IMR-90 (cell line): ENCODE results near the gene ZNF446. TPM values are rescaled to one million over a fixed set of nuclear protein-coding genes. Genes with fewer than 3 reads are reported as not detected.

Source experiments
- ATAC-seq: fragments of 200-7000 bp; cut with Tn5 transposase; 2 replicates; pipeline ENCODE4 v1.9.1; 2020; ENCODE audit warnings: low read depth, mild to moderate bottlenecking, moderate library complexity
- BruUV-seq: library from RNA; stranded (reverse); fragments of 400-500 nt; replicated peaks from 2 replicates; lab custom pipeline; 2021; lab: Mats Ljungman, UMichigan
- CTCF ChIA-PET: fragments of 300-600 bp; formaldehyde crosslinking; extraction: SDS; loops from one replicate; lab custom pipeline; 2021; ENCODE audit warnings: antibody characterized with exemption; lab: Yijun Ruan, JAX
- POLR2A ChIA-PET: fragments of 300-600 bp; sonication (Branson Sonifier 250); formaldehyde crosslinking; loops from one replicate; lab custom pipeline; 2022; ENCODE audit warnings: antibody characterized with exemption; ENCODE audit not compliant: unreplicated experiment; lab: Charles Lee
- DNase-seq: peaks from one replicate; pipeline ENCODE4 v3.0.0; 2013
- H2AFZ ChIP-seq: replicated peaks from 2 replicates; pipeline ENCODE3; 2013; ENCODE audit warnings: low read length, mild to moderate bottlenecking; ENCODE audit not compliant: poor library complexity
- H2AK5ac ChIP-seq: 2 replicates; pipeline ENCODE4 v1.6.1; 2013; ENCODE audit warnings: low read depth, low read length, inconsistent platforms
- H2AK9ac ChIP-seq: replicated peaks from 2 replicates; pipeline ENCODE3; 2013; ENCODE audit warnings: mild to moderate bottlenecking, low read depth, low read length, moderate library complexity; ENCODE audit not compliant: poor library complexity
- H2BK120ac ChIP-seq: 2 replicates; pipeline ENCODE4 v1.6.1; 2013; ENCODE audit warnings: low read depth, low read length, inconsistent platforms
- H2BK15ac ChIP-seq: 3 replicates; pipeline ENCODE4 v1.6.1; 2013; ENCODE audit warnings: low read depth, low read length, inconsistent platforms
- H2BK20ac ChIP-seq: 2 replicates; pipeline ENCODE4 v1.6.1; 2013; ENCODE audit warnings: low read depth, mild to moderate bottlenecking, inconsistent platforms, low read length, moderate library complexity
- H2BK5ac ChIP-seq: 2 replicates; pipeline ENCODE4 v1.6.1; 2013; ENCODE audit warnings: mild to moderate bottlenecking, low read depth, low read length, inconsistent platforms; ENCODE audit not compliant: poor library complexity, severe bottlenecking
- H3K14ac ChIP-seq: replicated peaks from 2 replicates; pipeline ENCODE4 v1.6.1; 2013; ENCODE audit warnings: low read depth, low read length, inconsistent platforms
- H3K18ac ChIP-seq: 2 replicates; pipeline ENCODE4 v1.6.1; 2013; ENCODE audit warnings: low read depth, low read length, control low read depth
- H3K23ac ChIP-seq: 2 replicates; pipeline ENCODE4 v1.6.1; 2013; ENCODE audit warnings: low read depth, low read length, inconsistent platforms
- H3K27ac ChIP-seq: 2 replicates; pipeline ENCODE4 v1.5.1; 2013; ENCODE audit warnings: mild to moderate bottlenecking, control low read depth, low read length; ENCODE audit not compliant: insufficient read depth
- H3K27me3 ChIP-seq: 2 replicates; pipeline ENCODE4 v1.6.1; 2013; ENCODE audit warnings: low read length; ENCODE audit not compliant: control insufficient read depth, insufficient read depth
- H3K36me3 ChIP-seq: 2 replicates; pipeline ENCODE4 v1.6.1; 2013; ENCODE audit warnings: low read length, mixed read lengths; ENCODE audit not compliant: control insufficient read depth, insufficient read depth
- H3K4ac ChIP-seq: 2 replicates; pipeline ENCODE4 v1.6.1; 2013; ENCODE audit warnings: low read depth, low read length, inconsistent platforms
- H3K4me1 ChIP-seq: 2 replicates; pipeline ENCODE4 v1.6.1; 2013; ENCODE audit warnings: low read length, mixed read lengths; ENCODE audit not compliant: control insufficient read depth, insufficient read depth
- H3K4me2 ChIP-seq: 2 replicates; pipeline ENCODE4 v1.6.1; 2013; ENCODE audit warnings: low read depth, mild to moderate bottlenecking, control low read depth, low read length, moderate library complexity
- H3K4me3 ChIP-seq: 2 replicates; pipeline ENCODE4 v1.5.1; 2013; ENCODE audit warnings: low read depth, mild to moderate bottlenecking, control low read depth, low read length, moderate library complexity; ENCODE audit not compliant: insufficient read depth
- H3K56ac ChIP-seq: 2 replicates; pipeline ENCODE4 v1.6.1; 2013; ENCODE audit warnings: low read length, inconsistent platforms; ENCODE audit not compliant: insufficient read depth; ENCODE audit errors: extremely low read depth
- H3K79me1 ChIP-seq, 2 experiments: 2 replicates each; pipeline ENCODE4 v1.6.1; 2013; ENCODE audit warnings: low read length in 2 of 2, inconsistent platforms in 1 of 2, low read depth in 1 of 2
- H3K9ac ChIP-seq: 2 replicates; pipeline ENCODE4 v1.6.1; 2013; ENCODE audit warnings: low read depth, low read length, control low read depth
- H3K9me1 ChIP-seq: 2 replicates; pipeline ENCODE4 v1.6.1; 2013; ENCODE audit warnings: low read length, inconsistent platforms; ENCODE audit not compliant: insufficient read depth
- H3K9me3 ChIP-seq: 2 replicates; pipeline ENCODE4 v1.6.1; 2013; ENCODE audit warnings: low read length; ENCODE audit not compliant: control insufficient read depth, insufficient read depth
- H4K20me1 ChIP-seq: 2 replicates; pipeline ENCODE4 v1.6.1; 2013; ENCODE audit warnings: low read length, inconsistent platforms; ENCODE audit not compliant: insufficient read depth
- H4K5ac ChIP-seq: 2 replicates; pipeline ENCODE4 v1.6.1; 2013; ENCODE audit warnings: mild to moderate bottlenecking, low read depth, low read length, control low read depth
- H4K8ac ChIP-seq, 2 experiments: 2 replicates each; pipeline ENCODE4 v1.6.1; 2013; ENCODE audit warnings: low read depth in 2 of 2, low read length in 2 of 2, control low read depth in 1 of 2, inconsistent platforms in 1 of 2
- H4K91ac ChIP-seq: 2 replicates; pipeline ENCODE4 v1.6.1; 2013; ENCODE audit warnings: low read depth, low read length, inconsistent platforms; ENCODE audit not compliant: insufficient read depth
- BHLHE40 ChIP-seq: fragments of 150-350 bp; IDR thresholded peaks from 2 replicates; pipeline ENCODE4 v1.6.1; 2016; ENCODE audit warnings: mild to moderate bottlenecking, low read depth, low read length
- CEBPB ChIP-seq: IDR thresholded peaks from 2 replicates; pipeline ENCODE4 v1.6.1; 2012; ENCODE audit warnings: low read depth, low read length, improper control_type of control experiment
- CHD1 ChIP-seq: IDR thresholded peaks from 2 replicates; pipeline ENCODE4 v1.6.1; 2012; ENCODE audit warnings: low read depth, low read length, improper control_type of control experiment
- CTCF ChIP-seq: conservative IDR thresholded peaks from 2 replicates; pipeline ENCODE4 v1.5.1; 2012; ENCODE audit warnings: mild to moderate bottlenecking, low read depth, low read length, improper control_type of control experiment
- ELK1 ChIP-seq: fragments of 150-350 bp; IDR thresholded peaks from 2 replicates; pipeline ENCODE4 v1.6.1; 2016; ENCODE audit warnings: low read depth, mild to moderate bottlenecking, low read length, moderate library complexity, borderline replicate concordance
- FOS ChIP-seq: fragments of 150-350 bp; IDR thresholded peaks from 2 replicates; pipeline ENCODE4 v1.6.1; 2016; ENCODE audit warnings: low read depth, low read length
- MAFK ChIP-seq: IDR thresholded peaks from 2 replicates; pipeline ENCODE4 v1.6.1; 2012; ENCODE audit warnings: low read depth, low read length, improper control_type of control experiment
- MAZ ChIP-seq: IDR thresholded peaks from 2 replicates; pipeline ENCODE4 v1.6.1; 2012; ENCODE audit warnings: low read depth, mild to moderate bottlenecking, low read length, improper control_type of control experiment, moderate library complexity, borderline replicate concordance
- MXI1 ChIP-seq: IDR thresholded peaks from 2 replicates; pipeline ENCODE4 v1.6.1; 2012; ENCODE audit warnings: low read depth, mild to moderate bottlenecking, low read length, moderate library complexity, borderline replicate concordance
- NFE2L2 ChIP-seq: fragments of 150-350 bp; IDR thresholded peaks from 2 replicates; pipeline ENCODE4 v1.6.1; 2016; ENCODE audit warnings: low read depth, mild to moderate bottlenecking, low read length
- POLR2A ChIP-seq: IDR thresholded peaks from 2 replicates; pipeline ENCODE4 v1.6.1; 2012; ENCODE audit warnings: mild to moderate bottlenecking, low read depth, low read length
- RAD21 ChIP-seq: IDR thresholded peaks from 2 replicates; pipeline ENCODE4 v1.6.1; 2012; ENCODE audit warnings: low read length, improper control_type of control experiment
- RCOR1 ChIP-seq: IDR thresholded peaks from 2 replicates; pipeline ENCODE4 v1.6.1; 2012; ENCODE audit warnings: mild to moderate bottlenecking, low read length, improper control_type of control experiment; ENCODE audit not compliant: insufficient replicate concordance
- RFX5 ChIP-seq: IDR thresholded peaks from 2 replicates; pipeline ENCODE4 v1.8.0; 2012; ENCODE audit warnings: low read depth, mild to moderate bottlenecking, low read length, moderate library complexity
- SMC3 ChIP-seq: fragments of 150-350 bp; IDR thresholded peaks from 2 replicates; pipeline ENCODE4 v1.6.1; 2016; ENCODE audit warnings: low read depth, mild to moderate bottlenecking, antibody characterized with exemption, low read length, moderate library complexity
- USF2 ChIP-seq: fragments of 150-350 bp; IDR thresholded peaks from 2 replicates; pipeline ENCODE4 v1.6.1; 2017; ENCODE audit warnings: mild to moderate bottlenecking, antibody characterized with exemption, low read length, low read depth
- WGBS, 2 experiments: methylation state at CpG; one replicate each; pipeline versions ENCODE4 v1.1.5 to v1.1.7; 2013; ENCODE audit warnings: missing lambda C conversion rate in 2 of 2; ENCODE audit not compliant: insufficient read length in 1 of 2; ENCODE audit errors: extremely low coverage in 2 of 2; 5-methylcytosine and 5-hydroxymethylcytosine counted together
- dilution Hi-C: fragments of 300-500 bp; cut with HindIII; formaldehyde crosslinking; loops from one replicate; pipeline ENCODE4 v1.14.3; 2018; ENCODE audit warnings: low sequenced_read_pairs; ENCODE audit not compliant: unreplicated experiment
- in situ Hi-C: fragments of 300-500 bp; cut with MboI; formaldehyde crosslinking; loops from 3 replicates; pipeline ENCODE4 v1.14.3; 2019; ENCODE audit warnings: low sequenced_read_pairs, inconsistent platforms, mixed read lengths
- intact Hi-C: fragments of 100-400 bp; cut with micrococcal nuclease; formaldehyde crosslinking; loops from 2 replicates; pipeline ENCODE4 v1.10.0; 2022
- polyA plus RNA-seq, 3 experiments: library from polyadenylated mRNA; depleted of rRNA; stranded (reverse); fragments of >200 nt; gene quantifications; 2 replicates each; pipeline ENCODE4 v1.2.3, GENCODE V29; 2012; ENCODE audit warnings: low replicate concordance in 1 of 3
- total RNA-seq: library from RNA; depleted of rRNA; stranded (reverse); fragments of >200 nt; gene quantifications from 2 replicates; pipeline ENCODE4 v1.2.3, GENCODE V29; 2012

ZNF446 gene
- total and polyA plus RNA-seq, 2 of the 4 experiments (the other 2 are of a cell fraction) = 4.8 to 6.9 TPM

GRCh38 chr19:58480831-58481230, 4.7 kb downstream of the ZNF446 start:
- Histone ChIP-seq H3K18ac (no peak overlapping the region), H3K79me1 (peaks cover 6 to 19% of the 10 kb centered on the region in 2 experiments; a peak in 2 of 4 replicates), H3K4ac (no peak overlapping the region), H3K27ac (no peak overlapping the region), H2AK9ac (no peak overlapping the region), H2BK5ac (no peak overlapping the region), H3K36me3 (peaks cover 11% of the 10 kb centered on the region), H3K23ac (no peak overlapping the region), H2BK20ac (no peak overlapping the region), H4K8ac (no peak overlapping the region), H3K4me1 (peaks cover 7% of the 10 kb centered on the region; the same call in 1 of the 2 replicates), H2BK120ac (no peak overlapping the region), H4K20me1 (no peaks in the 10 kb centered on the region), H4K91ac (no peak overlapping the region), H3K4me3 (no peak overlapping the region), H4K5ac (no peak overlapping the region), H3K9me3 (no peaks in the 10 kb centered on the region), H2BK15ac (no peak overlapping the region), H3K14ac (no peak overlapping the region), H2AFZ (no peak overlapping the region), H3K9me1 (peaks cover 12% of the 10 kb centered on the region), H2AK5ac (no peak overlapping the region), H3K56ac (no peak overlapping the region), H3K4me2 (no peak overlapping the region), H3K27me3 (no peaks in the 10 kb centered on the region), H3K9ac (no peak overlapping the region)
- TF ChIP-seq RFX5 (no peak), POLR2A (no peak), CTCF (no peak), RAD21 (no peak), SMC3 (no peak), ELK1 (no peak), NFE2L2 (no peak), FOS (no peak), MXI1 (no peak), RCOR1 (no peak), BHLHE40 (no peak), USF2 (no peak), MAZ (no peak), MAFK (no peak), CEBPB (no peak), CHD1 (no peak)
- CTCF ChIA-PET = no interaction called here
- POLR2A ChIA-PET = no interaction called here
- DNase-seq = no peak
- no TSS peak for BruUV-seq
- intact Hi-C loops = no loop called here
- in situ Hi-C loops = no loop called here
- dilution Hi-C loops = no loop called here
- no CpG with 5 or more reads among the region's 2 CpGs for WGBS, 2 experiments
- no peak for ATAC-seq
